ENCODE data around the gene PRR11.

PRR11 gene

GRCh38 chr17:59155439-59156177, at the start of gene PRR11:
Gene PRR11 (plus strand): TSS chr17:59155746. CDS start chr17:59169753, 14,007 bp downstream.
- Histone ChIP-seq H3K9me3 (ENCODE audit: control insufficient read depth, insufficient read depth, low read depth, low read length) (no peaks in the 10 kb centered on the region), H3K27me3 (ENCODE audit: control insufficient read depth, insufficient read depth, low read length) (no peaks in the 10 kb centered on the region), H3K4me3 (ENCODE audit: low read depth, low read length) (peak within 1 kb of the TSS; percentile 81), H3K27ac (ENCODE audit: low read depth, low read length) (peak within 1 kb of the TSS; percentile 87), H3K9ac (ENCODE audit: low read length) (peak within 1 kb of the TSS; percentile 90), H3K36me3 (ENCODE audit: control insufficient read depth, insufficient read depth, low read length) (0 out of 2 replicates have a peak, but pooled peaks cover under 1% of the 10 kb centered on the region), H3K4me1 (ENCODE audit: control insufficient read depth, insufficient read depth, low read length) (peaks cover 21% of the 10 kb centered on the region)

- H3K4me3 ChIP-seq (ENCODE audit: low read depth, low read length) = peak overlapping the region; percentile 86
- peaks cover 5% of the 10 kb centered on the region; the same call in 1 of the 2 replicates for H3K4me1 ChIP-seq (ENCODE audit: control insufficient read depth, insufficient read depth, low read length)
- peak overlapping the region; percentile 73 for H3K9ac ChIP-seq (ENCODE audit: low read length)
- no peaks in the 10 kb centered on the region for H3K9me3 ChIP-seq (ENCODE audit: control insufficient read depth, insufficient read depth, low read depth, low read length)
- peaks cover 16% of the 10 kb centered on the region for H3K36me3 ChIP-seq (ENCODE audit: control insufficient read depth, insufficient read depth, low read length)
- H3K27ac ChIP-seq (ENCODE audit: low read depth, low read length) = peak overlapping the region; percentile 76
- H3K27me3 ChIP-seq (ENCODE audit: control insufficient read depth, insufficient read depth, low read length) = no peaks in the 10 kb centered on the region
Measured at GRCh38 chr17:59105852-59106462, 49.6 kb upstream of the PRR11 start.

GRCh38 chr17:59106463-59107305, 48.9 kb upstream of the PRR11 start, which contains the start of gene TRIM37:
Gene TRIM37 (minus strand): TSS chr17:59106880. CDS start chr17:59106461, 419 bp downstream.
- Histone ChIP-seq H3K9me3 (ENCODE audit: control insufficient read depth, insufficient read depth, low read depth, low read length) (no peaks in the 10 kb centered on the region), H3K4me1 (ENCODE audit: control insufficient read depth, insufficient read depth, low read length) (peaks cover 5% of the 10 kb centered on the region; the same call in 1 of the 2 replicates), H3K36me3 (ENCODE audit: control insufficient read depth, insufficient read depth, low read length) (peaks cover 24% of the 10 kb centered on the region), H3K9ac (ENCODE audit: low read length) (peak within 1 kb of the TSS; percentile 73), H3K4me3 (ENCODE audit: low read depth, low read length) (peak within 1 kb of the TSS; percentile 86), H3K27me3 (ENCODE audit: control insufficient read depth, insufficient read depth, low read length) (no peaks in the 10 kb centered on the region), H3K27ac (ENCODE audit: low read depth, low read length) (peak within 1 kb of the TSS; percentile 76)

- Histone ChIP-seq H3K4me3 (ENCODE audit: low read depth, low read length) (peak overlapping the region; percentile 86), H3K36me3 (ENCODE audit: control insufficient read depth, insufficient read depth, low read length) (peaks cover 27% of the 10 kb centered on the region), H3K9me3 (ENCODE audit: control insufficient read depth, insufficient read depth, low read depth, low read length) (no peaks in the 10 kb centered on the region), H3K27me3 (ENCODE audit: control insufficient read depth, insufficient read depth, low read length) (no peaks in the 10 kb centered on the region), H3K4me1 (ENCODE audit: control insufficient read depth, insufficient read depth, low read length) (peaks cover 5% of the 10 kb centered on the region; the same call in 1 of the 2 replicates), H3K27ac (ENCODE audit: low read depth, low read length) (peak overlapping the region; percentile 20), H3K9ac (ENCODE audit: low read length) (peak overlapping the region; percentile 73)
Measured at GRCh38 chr17:59107306-59107670, 48.3 kb upstream of the PRR11 start.

- Histone ChIP-seq H3K9ac (ENCODE audit: low read length) (no peak overlapping the region), H3K27ac (ENCODE audit: low read depth, low read length) (no peak overlapping the region), H3K4me1 (ENCODE audit: control insufficient read depth, insufficient read depth, low read length) (peaks cover 5% of the 10 kb centered on the region; the same call in 1 of the 2 replicates), H3K4me3 (ENCODE audit: low read depth, low read length) (peak overlapping the region; percentile 15; the same call in 1 of the 2 replicates), H3K27me3 (ENCODE audit: control insufficient read depth, insufficient read depth, low read length) (no peaks in the 10 kb centered on the region), H3K9me3 (ENCODE audit: control insufficient read depth, insufficient read depth, low read depth, low read length) (no peaks in the 10 kb centered on the region), H3K36me3 (ENCODE audit: control insufficient read depth, insufficient read depth, low read length) (peaks cover 24% of the 10 kb centered on the region)
Measured at GRCh38 chr17:59108400-59109102, 47.0 kb upstream of the PRR11 start.

GRCh38 chr17:59110973-59111372, 44.6 kb upstream of the PRR11 start:
- Histone ChIP-seq H3K36me3 (ENCODE audit: control insufficient read depth, insufficient read depth, low read length) (peaks cover 39% of the 10 kb centered on the region), H3K27me3 (ENCODE audit: control insufficient read depth, insufficient read depth, low read length) (no peaks in the 10 kb centered on the region), H3K27ac (ENCODE audit: low read depth, low read length) (no peak overlapping the region), H3K4me1 (ENCODE audit: control insufficient read depth, insufficient read depth, low read length) (no peaks in the 10 kb centered on the region), H3K9me3 (ENCODE audit: control insufficient read depth, insufficient read depth, low read depth, low read length) (no peaks in the 10 kb centered on the region), H3K4me3 (ENCODE audit: low read depth, low read length) (no peak overlapping the region), H3K9ac (ENCODE audit: low read length) (no peak overlapping the region)

- Histone ChIP-seq H3K27me3 (ENCODE audit: control insufficient read depth, insufficient read depth, low read length) (no peaks in the 10 kb centered on the region), H3K4me3 (ENCODE audit: low read depth, low read length) (no peak overlapping the region), H3K9ac (ENCODE audit: low read length) (no peak overlapping the region), H3K36me3 (ENCODE audit: control insufficient read depth, insufficient read depth, low read length) (peaks cover 39% of the 10 kb centered on the region), H3K27ac (ENCODE audit: low read depth, low read length) (no peak overlapping the region), H3K9me3 (ENCODE audit: control insufficient read depth, insufficient read depth, low read depth, low read length) (no peaks in the 10 kb centered on the region), H3K4me1 (ENCODE audit: control insufficient read depth, insufficient read depth, low read length) (no peaks in the 10 kb centered on the region)
Measured at GRCh38 chr17:59111539-59111938, 44.0 kb upstream of the PRR11 start.

- Histone ChIP-seq H3K36me3 (ENCODE audit: control insufficient read depth, insufficient read depth, low read length) (peaks cover 59% of the 10 kb centered on the region), H3K9me3 (ENCODE audit: control insufficient read depth, insufficient read depth, low read depth, low read length) (no peaks in the 10 kb centered on the region), H3K4me1 (ENCODE audit: control insufficient read depth, insufficient read depth, low read length) (no peaks in the 10 kb centered on the region), H3K9ac (ENCODE audit: low read length) (no peak overlapping the region), H3K27ac (ENCODE audit: low read depth, low read length) (no peak overlapping the region), H3K4me3 (ENCODE audit: low read depth, low read length) (no peak overlapping the region), H3K27me3 (ENCODE audit: control insufficient read depth, insufficient read depth, low read length) (no peaks in the 10 kb centered on the region)
Measured at GRCh38 chr17:59115474-59115873, 40.1 kb upstream of the PRR11 start.

GRCh38 chr17:59121901-59122480, 33.6 kb upstream of the PRR11 start:
- Histone ChIP-seq H3K36me3 (ENCODE audit: control insufficient read depth, insufficient read depth, low read length) (peaks cover 44% of the 10 kb centered on the region), H3K4me3 (ENCODE audit: low read depth, low read length) (no peak overlapping the region), H3K4me1 (ENCODE audit: control insufficient read depth, insufficient read depth, low read length) (no peaks in the 10 kb centered on the region)

GRCh38 chr17:59124665-59125064, 30.9 kb upstream of the PRR11 start:
- H3K9me3 ChIP-seq (ENCODE audit: control insufficient read depth, insufficient read depth, low read depth, low read length) = no peaks in the 10 kb centered on the region
- no peaks in the 10 kb centered on the region for H3K4me1 ChIP-seq (ENCODE audit: control insufficient read depth, insufficient read depth, low read length)
- peaks cover 44% of the 10 kb centered on the region for H3K36me3 ChIP-seq (ENCODE audit: control insufficient read depth, insufficient read depth, low read length)
- no peaks in the 10 kb centered on the region for H3K27me3 ChIP-seq (ENCODE audit: control insufficient read depth, insufficient read depth, low read length)
- no peak overlapping the region for H3K9ac ChIP-seq (ENCODE audit: low read length)
- no peak overlapping the region for H3K27ac ChIP-seq (ENCODE audit: low read depth, low read length)
- no peak overlapping the region for H3K4me3 ChIP-seq (ENCODE audit: low read depth, low read length)

More at GRCh38 chr17:59121901-59122480, 33.6 kb upstream of the PRR11 start:
- Histone ChIP-seq H3K27me3 (ENCODE audit: control insufficient read depth, insufficient read depth, low read length) (no peaks in the 10 kb centered on the region), H3K9ac (ENCODE audit: low read length) (no peak overlapping the region), H3K27ac (ENCODE audit: low read depth, low read length) (no peak overlapping the region), H3K9me3 (ENCODE audit: control insufficient read depth, insufficient read depth, low read depth, low read length) (no peaks in the 10 kb centered on the region)

Data from HUES6 (cell line).